C4-2B (cell line): ENCODE results near the gene RORC.
A peak's percentile ranks its signal among the peaks of the same experiment; 100 is the strongest.

ENCODE experiments used
- H3K27ac ChIP-seq: fragments of 450-650 bp; 2 replicates; pipeline ENCODE4 v1.5.1; 2017
- ZFX ChIP-seq: fragments of 450-650 bp; IDR thresholded peaks from 2 replicates; pipeline ENCODE4 v1.6.1; 2017
- TF ChIP-seq, protein P1 (sequence below): fragments of 450-650 bp; conservative IDR thresholded peaks from 2 replicates; pipeline ENCODE4 v1.5.1; 2017; ENCODE audit warnings: mild to moderate bottlenecking

The RORC gene

DNA sequence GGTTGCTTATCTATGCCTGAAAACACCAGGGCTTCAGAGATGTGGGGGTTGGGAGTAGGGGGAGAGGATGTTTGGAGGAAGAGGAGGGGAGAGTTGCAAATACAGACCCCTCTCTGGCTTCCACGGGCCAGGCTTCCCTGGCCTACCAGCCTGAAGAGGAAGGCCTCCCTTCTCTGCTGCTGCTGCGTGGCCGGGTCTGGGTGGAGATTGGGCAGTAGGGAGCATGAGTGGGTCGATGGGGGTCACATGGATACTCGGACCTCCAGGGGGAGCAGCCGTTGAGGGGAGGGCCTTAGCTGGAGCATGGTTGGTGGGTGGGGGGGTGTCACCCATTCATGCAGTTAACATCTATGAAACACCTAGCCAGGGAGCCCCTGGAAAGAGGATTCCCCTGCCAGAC, 1.5 kb downstream of the RORC start:
- no peak for TF ChIP-seq ZFX
- TF ChIP-seq, protein P1, sequence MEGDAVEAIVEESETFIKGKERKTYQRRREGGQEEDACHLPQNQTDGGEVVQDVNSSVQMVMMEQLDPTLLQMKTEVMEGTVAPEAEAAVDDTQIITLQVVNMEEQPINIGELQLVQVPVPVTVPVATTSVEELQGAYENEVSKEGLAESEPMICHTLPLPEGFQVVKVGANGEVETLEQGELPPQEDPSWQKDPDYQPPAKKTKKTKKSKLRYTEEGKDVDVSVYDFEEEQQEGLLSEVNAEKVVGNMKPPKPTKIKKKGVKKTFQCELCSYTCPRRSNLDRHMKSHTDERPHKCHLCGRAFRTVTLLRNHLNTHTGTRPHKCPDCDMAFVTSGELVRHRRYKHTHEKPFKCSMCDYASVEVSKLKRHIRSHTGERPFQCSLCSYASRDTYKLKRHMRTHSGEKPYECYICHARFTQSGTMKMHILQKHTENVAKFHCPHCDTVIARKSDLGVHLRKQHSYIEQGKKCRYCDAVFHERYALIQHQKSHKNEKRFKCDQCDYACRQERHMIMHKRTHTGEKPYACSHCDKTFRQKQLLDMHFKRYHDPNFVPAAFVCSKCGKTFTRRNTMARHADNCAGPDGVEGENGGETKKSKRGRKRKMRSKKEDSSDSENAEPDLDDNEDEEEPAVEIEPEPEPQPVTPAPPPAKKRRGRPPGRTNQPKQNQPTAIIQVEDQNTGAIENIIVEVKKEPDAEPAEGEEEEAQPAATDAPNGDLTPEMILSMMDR: no peak
- H3K27ac ChIP-seq: peak overlapping the region; percentile 86

DNA sequence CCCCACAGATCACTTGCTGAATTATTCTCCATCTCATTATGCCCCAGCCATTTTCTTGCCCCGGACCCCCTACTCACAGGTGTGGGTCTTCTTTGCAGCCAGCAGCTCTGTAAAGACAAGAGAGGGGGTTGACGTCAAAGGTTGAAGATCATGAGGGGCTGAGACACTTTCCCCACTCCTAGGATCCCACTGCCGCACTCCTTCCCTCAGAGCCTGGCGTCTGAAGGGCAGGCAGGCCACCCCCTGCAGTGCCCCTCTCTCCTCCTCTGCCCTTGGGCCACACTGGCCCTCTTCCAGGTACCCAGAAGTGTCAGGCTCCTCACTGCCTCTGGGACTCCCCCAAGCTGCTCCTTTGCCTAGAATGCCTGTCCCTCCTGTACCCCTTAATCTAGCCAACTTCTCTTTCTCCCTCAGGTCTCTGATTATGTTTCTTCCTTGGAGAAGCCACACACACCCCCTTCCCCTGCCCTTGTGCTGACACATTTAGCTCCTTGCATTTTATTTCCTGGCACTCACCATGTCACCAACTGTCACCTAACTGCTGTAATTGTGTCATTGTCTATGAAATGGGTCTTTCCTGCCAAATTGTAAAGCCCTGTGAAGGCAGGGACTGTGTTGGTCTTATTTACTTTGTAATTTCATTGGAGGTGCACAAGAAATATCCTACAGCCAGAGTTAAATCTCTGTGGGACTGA, 2.1 kb downstream of the RORC start:
- peak overlapping the region; percentile 86 for H3K27ac ChIP-seq
- no peak for TF ChIP-seq ZFX
- TF ChIP-seq, protein P1: no peak

DNA sequence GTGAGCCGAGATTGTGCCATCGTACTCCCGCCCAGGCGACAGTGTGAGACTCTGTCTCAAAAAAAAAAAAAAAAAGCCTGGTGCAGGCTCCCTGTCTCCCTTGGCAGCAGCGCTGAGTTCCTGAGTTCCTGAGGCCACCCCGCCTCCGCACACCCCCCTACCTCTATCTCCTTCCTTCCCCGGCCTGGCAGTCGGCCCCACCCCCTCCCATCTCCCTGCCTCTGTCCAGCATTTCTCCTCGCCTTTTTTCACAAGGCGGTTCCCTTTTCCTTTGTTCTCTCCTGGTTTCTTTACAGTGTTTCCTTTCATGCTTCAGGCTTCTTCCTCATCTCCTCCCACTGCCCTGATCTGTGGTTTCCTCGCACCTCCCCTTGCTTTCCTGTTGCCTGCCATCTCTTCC, 2.7 kb downstream of the RORC start:
- H3K27ac ChIP-seq: no peak overlapping the region
- TF ChIP-seq ZFX: no peak
- TF ChIP-seq, protein P1: no peak

DNA sequence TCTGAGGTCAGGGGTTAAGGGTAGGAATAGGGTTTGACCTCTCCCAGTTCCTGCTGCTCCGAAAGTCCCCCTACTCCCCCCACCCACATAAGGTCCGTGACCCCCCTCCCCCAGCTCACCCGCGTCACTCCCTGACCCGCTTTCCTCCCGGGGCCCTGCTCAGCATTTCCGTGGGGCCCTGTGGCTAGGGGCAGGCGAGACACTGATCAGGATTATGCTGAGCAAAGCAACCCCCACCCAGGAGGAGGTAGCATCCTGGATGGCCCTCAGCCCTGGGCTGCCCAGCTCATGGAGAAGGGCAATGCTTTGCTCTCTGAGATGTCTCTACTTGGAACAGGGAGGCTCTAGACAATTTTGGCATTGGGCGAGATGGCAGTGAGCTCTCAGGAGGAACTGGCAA, 3.7 kb downstream of the RORC start:
- no peak for TF ChIP-seq ZFX
- TF ChIP-seq, protein P1: no peak
- H3K27ac ChIP-seq: no peak overlapping the region

DNA sequence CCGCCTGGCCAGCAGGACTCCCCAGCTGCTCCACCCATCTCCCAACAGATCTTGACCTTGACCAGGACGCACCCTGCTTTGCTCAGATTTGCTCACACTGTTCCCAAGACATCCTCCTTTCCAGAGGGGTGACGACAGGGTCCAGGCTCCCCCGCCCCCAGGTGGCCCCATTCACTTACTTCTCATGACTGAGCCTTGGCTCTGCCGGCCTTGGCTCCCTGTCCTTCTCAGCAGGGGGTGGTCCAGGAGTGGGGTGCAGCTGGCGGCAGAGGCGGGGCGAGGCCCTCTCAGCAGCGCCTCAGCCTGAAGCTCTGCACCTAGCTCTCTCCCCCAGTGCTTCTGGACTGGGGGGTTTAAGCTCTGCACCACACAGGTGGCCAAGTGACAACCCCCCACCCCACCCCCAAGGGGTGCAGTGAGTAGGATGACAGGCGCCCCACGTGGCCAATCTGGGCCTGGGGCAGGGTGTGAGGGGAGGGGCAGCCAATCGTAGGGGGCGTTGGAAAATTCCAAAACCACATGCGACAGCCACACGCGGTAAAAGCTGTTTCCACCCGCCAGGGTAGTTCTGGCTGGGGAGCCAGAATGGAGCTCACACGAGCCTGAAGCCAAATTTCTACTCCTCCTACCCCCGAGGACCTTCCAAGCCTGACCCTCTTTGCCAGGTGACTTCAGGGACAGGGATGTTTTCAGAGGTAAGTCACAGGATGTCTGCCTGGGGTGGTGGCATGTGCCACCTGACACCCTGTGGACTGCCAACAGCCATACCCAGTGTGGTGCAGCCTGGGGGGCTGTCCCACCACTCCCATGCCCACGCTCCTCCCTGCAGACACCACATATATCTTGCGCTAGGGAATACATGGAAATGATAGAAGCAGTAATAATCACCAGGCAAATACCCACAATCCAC, 5.6 kb downstream of the RORC start:
- H3K27ac ChIP-seq: no peak overlapping the region
- TF ChIP-seq ZFX: no peak
- TF ChIP-seq, protein P1: no peak

DNA sequence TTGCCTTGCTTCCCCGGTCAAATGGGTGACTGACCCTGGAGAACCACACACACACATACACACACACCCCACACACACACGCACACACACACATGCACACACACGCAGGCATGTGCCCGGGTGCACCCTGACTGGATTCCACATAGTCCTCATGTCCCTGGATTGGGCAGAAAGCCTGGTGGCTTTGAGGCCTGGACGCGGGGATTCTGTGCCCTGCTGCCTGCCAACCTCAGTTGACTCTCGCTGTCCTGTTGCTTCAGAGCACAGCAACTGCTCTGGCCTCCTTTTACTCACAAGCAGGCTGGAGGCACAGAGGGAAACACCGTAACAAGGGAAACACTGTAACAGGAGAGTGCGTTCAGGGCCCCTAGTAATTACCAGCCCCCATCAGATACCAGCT, 6.4 kb downstream of the RORC start:
- TF ChIP-seq ZFX: no peak
- TF ChIP-seq, protein P1: no peak
- no peak overlapping the region for H3K27ac ChIP-seq

DNA sequence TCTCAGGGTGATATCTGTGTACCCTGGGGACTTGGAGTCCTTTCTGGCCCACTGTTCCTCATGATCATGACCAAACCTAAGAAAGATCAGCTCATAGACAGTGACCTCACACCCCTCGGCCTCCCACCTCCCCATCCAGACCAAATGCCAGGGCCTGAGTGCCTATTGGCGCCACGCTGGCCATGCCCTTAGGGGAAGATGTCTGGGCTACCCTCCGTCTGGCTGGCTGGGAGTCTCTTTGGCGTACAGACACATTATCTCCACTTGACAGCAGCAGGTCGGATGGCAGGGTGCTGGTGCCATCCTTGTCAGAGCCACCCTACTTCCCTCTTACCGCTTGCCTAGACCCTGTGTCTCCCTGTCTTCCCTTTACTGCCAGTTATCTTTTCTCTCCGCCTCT, 8.4 kb downstream of the RORC start:
- no peak overlapping the region for H3K27ac ChIP-seq
- TF ChIP-seq, protein P1: no peak
- no peak for TF ChIP-seq ZFX
